GM23248 (cell line): ENCODE data around the gene CTTNBP2.

Experiments used
- EZH2 ChIP-seq: fragments of 200-600 bp; sonication (generic); IDR thresholded peaks from 2 replicates; pipeline ENCODE4 v1.6.1; 2018; ENCODE audit warnings: antibody characterized with exemption, mild to moderate bottlenecking; ENCODE audit not compliant: insufficient read depth, poor library complexity, severe bottlenecking
- EZH2phosphoT487 ChIP-seq: fragments of 200-600 bp; sonication (generic); IDR thresholded peaks from 2 replicates; pipeline ENCODE4 v1.6.1; 2018; ENCODE audit warnings: antibody characterized with exemption, moderate library complexity, mild to moderate bottlenecking, low read depth; ENCODE audit not compliant: insufficient read depth

DNA sequence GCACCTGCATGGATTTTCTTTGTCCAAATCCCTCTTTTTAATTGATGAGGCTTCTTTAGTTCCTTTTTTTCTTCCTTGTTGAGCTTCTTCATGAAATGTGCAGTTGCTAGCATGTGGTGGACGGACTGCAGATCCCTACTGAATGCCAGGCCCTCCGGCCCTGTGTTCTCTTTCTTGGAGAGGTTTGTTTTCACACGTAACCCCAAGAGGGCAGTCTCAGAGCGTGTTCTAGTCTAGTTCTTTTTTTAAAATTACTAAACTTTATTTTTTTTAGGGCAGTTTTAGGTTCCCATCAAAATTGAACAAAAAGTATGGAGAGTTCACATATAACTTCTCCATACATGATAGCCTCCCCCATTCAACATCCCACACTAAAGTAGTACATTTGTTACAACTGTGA, 203.4 kb downstream of the CTTNBP2 start:
- TF ChIP-seq EZH2phosphoT487 (no peak), EZH2 (no peak)
